Stimulated activated CD4-positive, alpha-beta T cell treated with anti-CD3 and anti-CD28 coated beads, Interleukin-15, amount 100 ng/mL, for 24 hours (primary cell): ENCODE results near the gene GATB.

Source experiments
- DNase-seq: peaks from one replicate; pipeline ENCODE4 v3.0.0-alpha.2; 2020

The GATB gene

GRCh38 chr4:151641983-151642382, 118.8 kb downstream of the GATB start:
- no peak for DNase-seq

GRCh38 chr4:151641167-151641566, 119.6 kb downstream of the GATB start:
- DNase-seq: no peak

- DNase-seq: no peak
Observed at GRCh38 chr4:151640381-151640780, 120.4 kb downstream of the GATB start.

DNA sequence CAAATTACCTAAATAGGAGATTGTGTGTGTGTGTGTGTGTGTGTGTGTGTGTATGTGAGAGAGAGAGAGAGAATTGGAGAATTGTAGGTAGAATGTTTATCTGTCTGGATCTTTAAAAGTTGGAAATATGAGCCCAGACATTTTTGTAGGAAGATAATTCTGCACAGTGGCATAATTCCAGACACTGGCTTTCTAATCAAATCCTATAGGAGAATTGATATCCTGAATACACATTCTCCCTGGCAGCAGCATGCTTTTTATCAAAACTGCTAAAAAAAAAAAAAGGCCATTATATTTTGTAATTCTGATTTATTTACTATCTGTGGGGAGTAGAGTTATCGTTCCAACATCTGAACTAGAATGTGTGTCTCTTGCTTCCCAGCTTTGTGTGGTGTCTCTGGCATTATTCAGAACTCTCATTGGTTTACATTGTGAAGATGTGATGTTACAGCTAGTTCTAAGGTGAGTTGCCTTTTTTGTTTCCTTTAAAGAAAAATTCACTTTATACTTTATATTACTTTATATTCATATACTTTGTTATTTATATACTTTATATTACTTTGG, 122.4 kb downstream of the GATB start:
- no peak for DNase-seq

DNA sequence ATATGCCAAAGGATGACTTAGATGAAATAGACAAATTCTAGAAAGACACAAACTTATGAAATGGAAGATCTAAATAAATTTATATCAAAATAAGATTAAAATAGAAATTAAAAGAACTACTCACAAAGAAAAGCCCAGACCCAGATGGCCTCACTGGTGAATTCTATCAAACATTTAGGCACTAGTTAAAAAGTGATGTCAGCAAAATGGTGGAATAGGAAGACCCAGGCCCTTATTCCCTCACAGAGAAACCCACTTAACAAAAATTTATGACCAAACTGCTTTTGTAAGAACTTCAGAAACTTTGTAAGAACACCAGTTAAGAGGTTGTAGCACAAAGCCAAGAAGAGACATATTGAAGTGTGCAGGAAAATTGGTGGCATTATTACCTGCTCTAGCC, 129.5 kb downstream of the GATB start:
- no peak for DNase-seq

- no peak for DNase-seq
Observed at GRCh38 chr4:151629097-151629783, 131.6 kb downstream of the GATB start.

DNA sequence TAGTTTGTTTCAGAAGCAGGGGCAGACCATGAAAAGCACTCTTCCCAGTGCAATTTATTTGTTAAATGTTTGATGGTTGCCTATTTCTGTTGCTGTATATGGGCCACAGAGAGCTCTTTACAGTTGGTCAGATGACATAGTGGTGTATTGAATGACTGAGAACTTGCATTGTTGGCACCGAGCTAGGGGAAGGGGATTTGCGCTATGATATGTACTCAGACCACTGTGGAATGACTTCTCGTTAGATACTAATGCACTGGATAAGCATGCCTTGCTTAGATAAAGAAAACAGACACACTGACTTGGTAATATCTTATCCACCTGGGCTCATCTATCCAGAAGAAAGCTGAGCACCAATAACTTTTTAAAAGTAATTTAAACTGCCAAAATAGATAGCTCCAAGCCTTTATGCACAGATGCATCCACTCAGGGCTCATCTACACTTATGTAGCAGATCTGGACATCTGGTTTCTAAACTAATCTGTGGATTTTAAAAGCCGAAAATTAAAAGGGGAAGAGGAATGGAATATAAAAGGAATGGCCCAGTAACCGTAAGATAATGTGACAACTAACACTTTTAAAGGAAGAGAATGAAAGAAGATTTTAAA, 132.7 kb downstream of the GATB start:
- DNase-seq: no peak

- no peak for DNase-seq
Observed at GRCh38 chr4:151627491-151627890, 133.3 kb downstream of the GATB start.

DNA sequence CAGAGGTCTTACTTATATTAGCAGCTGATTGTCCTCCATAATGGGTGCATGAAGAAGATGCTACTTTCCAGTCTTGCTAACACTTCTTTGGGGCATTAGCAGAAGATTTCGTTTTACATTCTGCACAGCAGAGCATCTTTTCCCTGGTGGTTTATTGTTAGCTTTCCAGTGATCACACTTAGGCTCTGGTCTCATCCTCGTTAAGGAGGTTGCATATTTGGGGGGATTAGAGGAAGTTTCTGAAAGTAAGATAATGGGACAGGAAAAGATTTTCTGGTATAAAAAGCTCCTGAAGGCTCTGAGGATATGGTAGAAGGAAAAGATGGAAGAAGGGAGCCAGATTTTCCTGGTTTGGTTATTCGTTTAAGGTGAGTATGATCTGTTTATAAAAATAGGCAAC, 134.1 kb downstream of the GATB start:
- DNase-seq: no peak

- no peak for DNase-seq
Observed at GRCh38 chr4:151626228-151626627, 134.6 kb downstream of the GATB start.

DNA sequence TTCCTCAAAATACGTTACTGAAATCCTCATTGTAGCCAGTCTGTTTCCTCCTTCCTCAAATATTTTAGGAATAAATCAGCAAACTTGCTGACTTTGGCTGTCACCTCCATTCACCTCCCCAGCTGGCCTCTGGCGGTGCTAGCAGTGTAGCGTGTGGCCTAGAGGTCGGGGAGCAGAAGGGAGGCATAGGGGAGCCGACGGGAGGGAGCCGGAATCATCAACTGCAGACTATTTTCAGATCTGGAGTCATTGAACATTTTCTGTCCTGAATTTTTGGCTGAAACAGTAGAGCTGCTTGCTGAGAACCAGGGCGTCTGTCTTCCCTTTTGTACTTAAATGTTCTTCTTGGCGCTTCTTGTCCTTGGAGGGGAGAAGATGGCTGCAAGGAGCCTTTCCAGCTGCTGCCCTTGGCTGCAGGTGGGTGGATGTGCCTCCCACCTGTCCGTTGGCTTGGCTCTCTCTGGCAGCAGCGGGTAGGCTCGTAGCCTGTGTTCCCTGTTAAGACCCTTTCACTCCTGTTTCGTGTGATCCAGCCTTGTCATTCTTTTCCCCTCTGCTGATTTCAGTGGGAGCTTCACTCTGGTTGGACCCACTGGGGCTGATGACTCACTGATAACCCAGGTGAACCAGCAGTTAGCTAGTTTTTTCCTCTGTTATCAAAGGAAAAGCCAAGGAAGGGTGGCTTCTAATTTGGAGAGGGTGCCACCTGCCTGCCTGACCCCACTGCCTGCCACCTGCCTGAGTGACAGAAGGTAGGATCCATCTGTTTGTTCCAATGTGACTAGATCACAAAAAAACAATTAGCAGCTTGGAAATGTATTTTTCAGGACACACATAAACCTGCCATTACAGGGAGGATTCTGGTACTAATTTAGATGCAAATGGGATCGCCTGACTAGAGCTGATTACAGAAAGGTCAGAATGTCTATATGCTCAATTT, 135.9 kb downstream of the GATB start:
- no peak for DNase-seq
